Hematopoietic multipotent progenitor cell treated with erythropoietin and hydrocortisone succinate and interleukin-3 and kit ligand, for 15 days (in vitro differentiated cells): ENCODE data around the gene SYF2.
A peak's percentile ranks its signal among the peaks of the same experiment; 100 is the strongest.
"Not testable (repeated sequence)": the region's sequence is repeated elsewhere in the genome, so short reads cannot be mapped to it uniquely, and the experiment has no call there.

ENCODE experiments used
- DNase-seq: peaks from one replicate; pipeline ENCODE4 v3.0.0-alpha.2; 2015; ENCODE audit warnings: low spot score

SYF2 gene

DNA sequence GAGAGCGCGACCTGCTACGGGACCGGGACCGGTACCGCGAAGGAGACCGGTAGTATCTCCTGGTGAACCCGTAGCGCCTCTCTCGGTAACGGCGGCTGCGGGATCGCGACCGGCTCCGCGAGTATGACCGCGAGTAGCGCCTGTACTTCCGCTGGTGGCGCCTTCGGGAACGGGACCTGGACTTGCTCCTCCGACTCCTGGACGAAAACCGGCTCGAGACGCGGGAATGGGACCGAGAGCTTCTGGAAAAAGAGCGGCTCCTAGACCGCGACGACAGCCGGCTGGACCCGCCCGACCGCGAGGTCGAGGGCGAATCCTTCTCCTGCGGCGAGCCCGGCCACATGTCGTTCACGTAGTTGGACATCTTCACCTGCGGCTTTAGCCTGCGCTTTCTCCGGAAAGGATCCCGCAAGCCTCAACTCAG, 14.3 kb upstream of the SYF2 start:
- peak; percentile 39 for DNase-seq

- peak; percentile 61 for DNase-seq
Observed at GRCh38 chr1:25245809-25246599, 13.7 kb upstream of the SYF2 start.

DNA sequence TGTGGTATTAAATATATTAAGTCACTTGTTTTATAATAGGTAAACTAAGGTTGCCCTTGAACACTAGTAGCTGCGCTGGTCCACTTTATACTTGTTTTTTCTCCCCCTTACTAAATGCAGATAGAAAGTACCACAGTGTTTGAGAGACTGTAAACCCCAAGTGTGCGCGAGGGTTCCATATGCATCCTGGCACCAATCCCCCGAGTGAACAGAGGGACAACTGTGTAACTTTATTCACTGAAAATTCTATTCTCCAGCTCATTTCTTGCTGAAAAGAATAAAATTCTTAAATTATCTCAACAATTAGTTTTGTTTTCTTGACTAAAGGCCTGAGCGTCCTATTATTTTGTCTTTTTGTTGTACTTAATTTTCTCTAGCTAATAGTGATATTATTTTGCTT, 13.1 kb upstream of the SYF2 start:
- no peak for DNase-seq

DNA sequence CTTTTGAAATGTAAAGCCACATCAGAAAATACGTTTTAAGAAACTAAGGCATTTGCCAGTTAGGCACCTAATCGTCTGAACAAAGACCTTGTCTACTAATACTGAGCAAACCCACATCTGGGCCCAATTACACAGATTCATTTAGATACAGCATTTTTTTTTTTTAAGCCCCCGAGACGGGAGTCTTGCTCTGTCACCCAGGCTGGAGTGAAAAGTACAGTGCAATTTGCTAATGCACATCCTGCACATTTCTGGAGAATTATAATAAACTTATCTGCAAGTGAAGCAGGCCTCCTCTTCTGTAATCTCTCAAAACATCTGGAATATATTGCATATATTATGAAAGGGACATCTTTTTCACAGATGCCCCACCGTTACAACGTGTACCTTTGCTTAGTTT, 11.6 kb upstream of the SYF2 start:
- DNase-seq, result peak; percentile 41

GRCh38 chr1:25239681-25240541, 7.6 kb upstream of the SYF2 start:
- DNase-seq, result peak; percentile 89

- no peak for DNase-seq
Observed at GRCh38 chr1:25238046-25238445, 5.7 kb upstream of the SYF2 start.

DNA sequence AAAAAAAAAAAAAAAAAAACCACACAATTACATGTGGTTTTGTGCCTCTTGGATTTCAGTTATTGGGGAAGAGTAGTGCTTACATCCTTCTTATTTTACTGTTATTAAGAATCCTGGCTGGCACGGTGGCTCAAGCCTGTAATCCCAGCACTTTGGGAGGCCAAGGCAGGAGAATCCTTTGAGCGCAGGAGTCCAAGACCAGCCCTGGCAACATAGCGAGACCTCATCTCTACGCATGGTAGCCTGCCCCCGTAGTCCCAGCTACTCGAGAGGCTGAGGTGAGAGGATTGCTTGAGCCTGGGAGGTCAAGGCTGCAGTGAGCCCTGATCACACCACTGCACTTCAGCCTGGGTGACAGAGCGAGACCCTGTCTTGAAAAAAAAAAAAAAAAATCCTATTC, 4.0 kb upstream of the SYF2 start:
- DNase-seq, result not testable (repeated sequence)

GRCh38 chr1:25235411-25235810, 3.1 kb upstream of the SYF2 start:
- not testable (repeated sequence) for DNase-seq

GRCh38 chr1:25232866-25233784, 823 bp upstream of the SYF2 start:
- peak; percentile 92 for DNase-seq

GRCh38 chr1:25223471-25223870, 8.8 kb downstream of the SYF2 start:
- DNase-seq, result no peak

DNA sequence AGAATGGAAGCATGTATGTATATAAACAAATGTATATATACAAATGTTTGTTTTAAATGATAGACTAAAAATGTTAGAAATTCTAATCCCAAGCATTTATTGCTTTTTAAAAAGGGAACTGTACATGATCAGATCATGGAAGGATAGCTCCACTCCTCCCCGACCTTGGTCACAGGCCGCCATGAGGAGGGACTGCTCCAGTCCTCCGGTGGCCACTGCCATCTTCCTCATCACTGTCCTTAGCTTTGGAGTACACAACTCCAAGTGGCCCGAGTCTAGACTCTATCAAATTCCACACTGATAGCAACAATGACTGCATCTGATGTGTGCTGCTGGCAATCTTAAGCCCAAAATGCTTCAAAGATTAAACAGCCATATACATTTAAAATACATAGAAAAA, 9.7 kb downstream of the SYF2 start:
- no peak for DNase-seq

DNA sequence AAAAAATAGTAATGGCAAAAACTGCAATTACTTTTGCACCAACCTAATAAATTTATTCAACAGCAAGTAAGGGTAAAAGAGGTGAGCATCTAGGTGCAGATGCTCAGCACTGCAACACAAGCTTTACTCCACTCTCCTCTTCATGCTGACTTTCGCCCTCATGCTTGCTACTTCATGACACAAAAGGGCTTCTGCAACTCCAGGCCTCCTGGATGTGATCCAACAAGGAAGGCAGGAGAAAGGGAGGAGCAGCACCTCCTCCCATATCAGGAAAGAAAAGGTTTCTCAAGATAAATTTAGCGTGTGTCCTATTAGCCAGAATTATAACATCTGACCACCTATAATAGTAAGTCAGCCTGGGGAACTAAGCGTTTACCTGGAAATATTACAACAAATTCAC, 11.6 kb downstream of the SYF2 start:
- no peak for DNase-seq

DNA sequence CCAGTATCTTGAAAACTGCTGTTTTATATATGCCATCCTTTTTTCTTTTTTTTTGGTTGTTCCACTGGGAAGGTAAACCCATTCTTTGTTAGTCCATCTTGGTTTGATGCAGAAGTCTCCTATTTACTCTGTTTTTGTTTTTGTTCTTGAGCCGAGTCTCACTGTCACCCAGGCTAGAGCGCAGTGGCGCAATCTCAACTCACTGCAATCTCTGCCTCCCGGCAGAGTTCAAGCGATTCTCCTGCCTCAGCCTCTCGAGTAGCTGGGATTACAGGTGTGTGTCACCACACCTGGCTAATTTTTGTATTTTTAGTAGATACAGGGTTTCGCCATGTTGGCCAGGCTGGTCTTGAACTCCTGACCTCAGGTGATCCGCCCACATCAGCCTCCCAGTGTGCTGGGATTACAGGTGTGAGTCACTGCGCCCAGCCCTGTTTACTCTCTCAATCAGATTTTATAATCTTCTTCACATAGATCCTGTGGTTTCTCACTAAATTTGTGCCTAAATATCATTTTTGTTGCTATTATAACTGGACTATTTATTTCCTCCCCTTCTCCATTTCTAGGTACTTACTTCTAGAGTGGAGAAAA, 12.5 kb downstream of the SYF2 start:
- no peak for DNase-seq

- no peak for DNase-seq
Observed at GRCh38 chr1:25217598-25218232, 14.6 kb downstream of the SYF2 start.

GRCh38 chr1:25217015-25217414, 15.3 kb downstream of the SYF2 start:
- DNase-seq, result peak; percentile 32

- no peak for DNase-seq
Observed at GRCh38 chr1:25216123-25216522, 16.2 kb downstream of the SYF2 start.

GRCh38 chr1:25212725-25213124, 19.6 kb downstream of the SYF2 start:
- no peak for DNase-seq

- no peak for DNase-seq
Observed at GRCh38 chr1:25210728-25211127, 21.6 kb downstream of the SYF2 start.

DNA sequence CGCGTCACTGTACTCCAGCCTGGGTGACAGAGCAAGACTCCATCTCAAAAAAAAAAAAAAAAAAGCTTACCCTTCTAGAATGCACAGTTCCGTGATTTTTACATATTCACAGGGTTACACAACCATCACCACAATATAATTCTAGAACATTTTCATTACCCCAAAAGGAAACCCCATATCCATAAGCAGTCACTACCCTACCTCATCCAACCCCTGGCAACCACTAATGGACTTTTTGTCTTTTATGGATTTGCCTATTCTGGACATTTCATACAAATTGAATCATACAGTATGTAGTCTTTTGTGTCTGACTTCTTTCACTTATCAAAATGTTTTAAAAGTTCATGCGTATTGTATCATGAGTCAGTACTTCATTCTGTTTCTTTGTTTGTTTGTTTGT, 22.8 kb downstream of the SYF2 start:
- no peak for DNase-seq

GRCh38 chr1:25208561-25209222, 23.6 kb downstream of the SYF2 start:
- DNase-seq, result no peak

DNA sequence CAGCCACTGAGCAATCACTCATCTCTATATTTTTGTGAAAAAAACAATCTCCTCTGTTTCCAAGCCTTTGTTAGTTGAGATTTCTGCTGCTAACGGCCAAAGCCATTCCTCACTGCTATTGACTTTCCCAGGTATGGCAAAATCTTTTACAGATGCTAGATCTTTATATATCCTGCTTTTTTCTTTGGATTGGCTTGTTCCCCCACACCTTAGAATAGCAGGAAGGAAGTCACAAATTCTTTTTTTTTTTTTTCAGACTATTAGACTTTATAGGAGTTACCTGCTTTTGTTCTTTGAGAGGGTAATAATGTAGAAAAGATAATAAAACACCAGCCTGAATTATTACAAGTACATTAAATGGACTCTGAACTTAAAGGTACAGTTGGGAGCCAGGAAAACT, 24.2 kb downstream of the SYF2 start:
- DNase-seq, result no peak
